SK-N-SH (cell line): Measurements from ENCODE around the gene OBI1. TPM values are rescaled to one million over a fixed set of nuclear protein-coding genes. Genes with fewer than 3 reads are reported as not detected.

Source experiments
- CTCF ChIA-PET: fragments of 300-600, 350-600 bp; formaldehyde crosslinking; extraction: SDS; loops from one replicate; lab custom pipeline; 2021; lab: Yijun Ruan, JAX
- POLR2A ChIA-PET: fragments of 350-600 bp; sonication (Branson Sonifier 250); formaldehyde crosslinking; extraction: SDS; loops from one replicate; lab custom pipeline; 2020; ENCODE audit warnings: antibody characterized with exemption, inconsistent platforms; lab: Yijun Ruan, JAX
- DNase-seq: peaks from one replicate; pipeline ENCODE4 v3.0.0; 2012
- H2AFZ ChIP-seq: fragments of 200-600 bp; sonication (generic); 2 replicates; pipeline ENCODE4 v1.8.1; 2016; ENCODE audit warnings: antibody characterized with exemption, mild to moderate bottlenecking, low read depth
- H3F3A ChIP-seq: fragments of 200-600 bp; sonication (generic); replicated peaks from 2 replicates; pipeline ENCODE3; 2016; ENCODE audit warnings: antibody characterized with exemption, mild to moderate bottlenecking; ENCODE audit not compliant: insufficient read depth
- H3K27ac ChIP-seq, 2 experiments: fragments of 200-500 bp in 1 of 2; fragments of 200-600 bp in 1 of 2; sonication (Bioruptor generic) in 1 of 2; sonication (generic), shearing (Covaris generic) in 1 of 2; 2 replicates each; pipeline versions ENCODE4 v1.5.1 to v1.6.1; 2014 to 2016; ENCODE audit warnings: low read depth in 2 of 2, inconsistent platforms in 1 of 2, low read length in 1 of 2, mild to moderate bottlenecking in 1 of 2, mixed read lengths in 1 of 2
- H3K27me3 ChIP-seq: fragments of 200-600 bp; sonication (generic), shearing (Covaris generic); 2 replicates; pipeline ENCODE4 v1.6.1; 2016; ENCODE audit warnings: mixed run types; ENCODE audit not compliant: insufficient read depth
- H3K36me3 ChIP-seq, 2 experiments: fragments of 200-500 bp in 1 of 2; fragments of 200-600 bp in 1 of 2; sonication (Bioruptor generic) in 1 of 2; sonication (generic) in 1 of 2; replicated peaks in 1 of 2; 2 replicates each; pipeline versions ENCODE3 to v1.5.1; 2014 to 2016; ENCODE audit warnings: low read length in 1 of 2, mild to moderate bottlenecking in 1 of 2; ENCODE audit not compliant: insufficient read depth in 2 of 2, control insufficient read depth in 1 of 2
- H3K4me1 ChIP-seq, 2 experiments: fragments of 200-500 bp in 1 of 2; fragments of 200-600 bp in 1 of 2; sonication (Bioruptor generic) in 1 of 2; sonication (generic), shearing (Covaris generic) in 1 of 2; 2 replicates each; pipeline versions ENCODE4 v1.5.1 to v1.6.1; 2014 to 2016; ENCODE audit warnings: low read depth in 1 of 2, low read length in 1 of 2, mixed run types in 1 of 2; ENCODE audit not compliant: insufficient read depth in 2 of 2, control insufficient read depth in 1 of 2
- H3K4me2 ChIP-seq: fragments of 200-600 bp; sonication (generic), shearing (Covaris generic); 2 replicates; pipeline ENCODE4 v1.6.1; 2017; ENCODE audit warnings: mixed run types
- H3K4me3 ChIP-seq, 2 experiments: fragments of 200-500 bp in 1 of 2; fragments of 200-600 bp in 1 of 2; sonication (Bioruptor generic) in 1 of 2; sonication (generic), shearing (Covaris generic) in 1 of 2; 2 replicates each; pipeline versions ENCODE4 v1.5.1 to v1.8.1; 2014 to 2016; ENCODE audit warnings: low read depth in 2 of 2, inconsistent platforms in 1 of 2, low read length in 1 of 2, mild to moderate bottlenecking in 1 of 2, mixed read lengths in 1 of 2, moderate library complexity in 1 of 2
- H3K79me2 ChIP-seq: fragments of 200-600 bp; sonication (generic); 2 replicates; pipeline ENCODE4 v1.8.1; 2017; ENCODE audit warnings: mild to moderate bottlenecking; ENCODE audit not compliant: insufficient read depth
- H3K9ac ChIP-seq: fragments of 200-600 bp; sonication (generic); 2 replicates; pipeline ENCODE4 v1.6.1; 2017; ENCODE audit warnings: mixed run types
- H3K9me2 ChIP-seq: fragments of 200-600 bp; sonication (generic); 2 replicates; pipeline ENCODE4 v1.6.1; 2017; ENCODE audit warnings: mixed run types
- H3K9me3 ChIP-seq: fragments of 200-600 bp; sonication (generic); 2 replicates; pipeline ENCODE4 v1.6.1; 2017; ENCODE audit warnings: mixed run types, mild to moderate bottlenecking, moderate library complexity
- H4K20me1 ChIP-seq: fragments of 200-600 bp; sonication (generic); 2 replicates; pipeline ENCODE4 v1.6.1; 2017; ENCODE audit warnings: mild to moderate bottlenecking, mixed run types; ENCODE audit not compliant: insufficient read depth
- ELF1 ChIP-seq: IDR thresholded peaks from 2 replicates; pipeline ENCODE4 v1.4.0; 2012
- EP300 ChIP-seq, 2 experiments: IDR thresholded peaks; 2 replicates each; pipeline versions ENCODE4 v1.4.0 to v1.6.1; 2012; ENCODE audit warnings: borderline replicate concordance in 1 of 2, low read depth in 1 of 2, low read length in 1 of 2
- EZH2phosphoT487 ChIP-seq: fragments of 200-600 bp; sonication (generic); IDR thresholded peaks from 2 replicates; pipeline ENCODE4 v1.6.1; 2017; ENCODE audit warnings: low read depth, mixed run types, mild to moderate bottlenecking, antibody characterized with exemption, moderate library complexity, borderline replicate concordance
- FOXJ3 ChIP-seq: sonication (generic); formaldehyde crosslinking; IDR thresholded peaks from 2 replicates; pipeline ENCODE4 v1.5.1; 2020; ENCODE audit warnings: mild to moderate bottlenecking, missing genetic modification reagents
- GATA2 ChIP-seq: sonication (generic); formaldehyde crosslinking; IDR thresholded peaks from 2 replicates; pipeline ENCODE4 v1.5.0; 2020; ENCODE audit warnings: mild to moderate bottlenecking, missing genetic modification reagents
- JUND ChIP-seq: IDR thresholded peaks from 2 replicates; pipeline ENCODE4 v1.4.0; 2012
- MEF2A ChIP-seq: IDR thresholded peaks from 2 replicates; pipeline ENCODE4 v1.4.0; 2012; ENCODE audit warnings: low read depth, borderline replicate concordance
- MXI1 ChIP-seq: IDR thresholded peaks from 2 replicates; pipeline ENCODE4 v1.6.1; 2012; ENCODE audit warnings: mild to moderate bottlenecking, low read depth, low read length, improper control_type of control experiment
- NFIC ChIP-seq: IDR thresholded peaks from 2 replicates; pipeline ENCODE4 v1.4.0; 2012; ENCODE audit warnings: borderline replicate concordance
- NRF1 ChIP-seq: IDR thresholded peaks from 2 replicates; pipeline ENCODE4 v1.6.1; 2012; ENCODE audit warnings: low read depth, mild to moderate bottlenecking, low read length
- RAD21 ChIP-seq: IDR thresholded peaks from 2 replicates; pipeline ENCODE4 v1.6.1; 2012; ENCODE audit warnings: mild to moderate bottlenecking, low read length
- RXRA ChIP-seq: IDR thresholded peaks from 2 replicates; pipeline ENCODE4 v1.4.0; 2012; ENCODE audit warnings: low read depth, mild to moderate bottlenecking, borderline replicate concordance
- SIN3A ChIP-seq: IDR thresholded peaks from 2 replicates; pipeline ENCODE4 v1.6.1; 2012; ENCODE audit warnings: low read depth, mild to moderate bottlenecking, low read length, moderate library complexity, borderline replicate concordance
- SMC3 ChIP-seq: IDR thresholded peaks from 2 replicates; pipeline ENCODE4 v1.6.1; 2012; ENCODE audit warnings: low read depth, low read length, improper control_type of control experiment
- TAF1 ChIP-seq: IDR thresholded peaks from 2 replicates; pipeline ENCODE4 v1.6.1; 2012; ENCODE audit warnings: low read depth, mild to moderate bottlenecking, low read length, moderate library complexity, borderline replicate concordance
- TCF12 ChIP-seq: IDR thresholded peaks from 2 replicates; pipeline ENCODE4 v1.4.0; 2012
- YY1 ChIP-seq: IDR thresholded peaks from 2 replicates; pipeline ENCODE4 v1.4.0; 2012; ENCODE audit warnings: low read depth, mild to moderate bottlenecking
- WGBS: methylation state at CpG from one replicate; pipeline ENCODE4 v1.1.6; 2017; ENCODE audit warnings: low lambda C conversion rate; 5-methylcytosine and 5-hydroxymethylcytosine counted together
- polyA plus RNA-seq, 3 experiments: library from polyadenylated mRNA; depleted of rRNA; stranded (reverse); fragments of >200 nt; gene quantifications; 2 replicates each; pipeline ENCODE4 v1.2.3, GENCODE V29; 2012
- TF ChIP-seq, protein P1 (sequence below): IDR thresholded peaks from 2 replicates; pipeline ENCODE4 v1.4.0; 2012; ENCODE audit warnings: low read depth, borderline replicate concordance
- TF ChIP-seq, protein P2 (sequence below): IDR thresholded peaks from 2 replicates; pipeline ENCODE4 v1.4.0; 2012; ENCODE audit warnings: low read depth
- TF ChIP-seq, protein P3 (sequence below): fragments of 150-350 bp; IDR thresholded peaks from 2 replicates; pipeline ENCODE4 v1.6.1; 2016; ENCODE audit warnings: mild to moderate bottlenecking, low read depth, low read length
- TF ChIP-seq, protein P4 (sequence below): IDR thresholded peaks from 2 replicates; pipeline ENCODE4 v1.6.1; 2012; ENCODE audit warnings: mild to moderate bottlenecking, low read depth, low read length, moderate library complexity

Gene OBI1
- polyA plus RNA-seq, 1 of the 3 experiments (the other 2 are of a cell fraction) = 1.8 TPM

DNA sequence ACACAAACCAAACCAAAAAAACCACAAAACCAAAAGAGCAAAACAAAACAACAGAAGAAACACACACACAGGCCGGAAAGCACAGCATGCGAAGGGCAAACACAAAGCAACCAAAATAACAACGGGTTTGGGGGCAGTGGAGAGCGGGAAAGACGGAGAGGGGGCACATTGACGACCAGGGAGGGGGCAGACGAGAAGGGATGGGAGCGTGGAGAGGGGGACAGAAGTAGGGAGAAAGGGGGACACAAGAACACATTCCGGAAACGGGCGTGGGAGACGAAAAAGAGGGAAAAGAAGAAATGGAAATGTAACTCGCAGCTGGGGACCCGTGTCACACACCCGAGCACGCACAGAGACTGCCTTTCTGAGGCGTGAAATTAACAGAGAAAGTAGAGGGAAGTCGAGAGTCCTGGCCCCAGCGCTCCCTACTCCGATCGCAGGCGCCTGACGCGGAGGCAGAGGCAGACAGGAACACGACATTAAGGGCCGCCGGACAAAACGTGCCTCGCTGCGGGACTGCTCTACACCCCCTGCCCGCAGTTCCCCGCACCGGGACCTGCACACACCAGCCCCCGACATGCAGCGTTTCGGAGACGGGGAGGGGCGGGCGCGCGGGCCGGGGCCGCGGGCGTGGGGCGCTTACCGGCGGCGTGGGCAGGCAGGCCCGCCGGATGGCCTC, 56.3 kb downstream of the OBI1 start (continued):
- TF ChIP-seq, protein P1, sequence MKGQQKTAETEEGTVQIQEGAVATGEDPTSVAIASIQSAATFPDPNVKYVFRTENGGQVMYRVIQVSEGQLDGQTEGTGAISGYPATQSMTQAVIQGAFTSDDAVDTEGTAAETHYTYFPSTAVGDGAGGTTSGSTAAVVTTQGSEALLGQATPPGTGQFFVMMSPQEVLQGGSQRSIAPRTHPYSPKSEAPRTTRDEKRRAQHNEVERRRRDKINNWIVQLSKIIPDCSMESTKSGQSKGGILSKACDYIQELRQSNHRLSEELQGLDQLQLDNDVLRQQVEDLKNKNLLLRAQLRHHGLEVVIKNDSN = no peak
- TF ChIP-seq RXRA = no peak
- TF ChIP-seq, all 33 proteins: peak for 0

DNA sequence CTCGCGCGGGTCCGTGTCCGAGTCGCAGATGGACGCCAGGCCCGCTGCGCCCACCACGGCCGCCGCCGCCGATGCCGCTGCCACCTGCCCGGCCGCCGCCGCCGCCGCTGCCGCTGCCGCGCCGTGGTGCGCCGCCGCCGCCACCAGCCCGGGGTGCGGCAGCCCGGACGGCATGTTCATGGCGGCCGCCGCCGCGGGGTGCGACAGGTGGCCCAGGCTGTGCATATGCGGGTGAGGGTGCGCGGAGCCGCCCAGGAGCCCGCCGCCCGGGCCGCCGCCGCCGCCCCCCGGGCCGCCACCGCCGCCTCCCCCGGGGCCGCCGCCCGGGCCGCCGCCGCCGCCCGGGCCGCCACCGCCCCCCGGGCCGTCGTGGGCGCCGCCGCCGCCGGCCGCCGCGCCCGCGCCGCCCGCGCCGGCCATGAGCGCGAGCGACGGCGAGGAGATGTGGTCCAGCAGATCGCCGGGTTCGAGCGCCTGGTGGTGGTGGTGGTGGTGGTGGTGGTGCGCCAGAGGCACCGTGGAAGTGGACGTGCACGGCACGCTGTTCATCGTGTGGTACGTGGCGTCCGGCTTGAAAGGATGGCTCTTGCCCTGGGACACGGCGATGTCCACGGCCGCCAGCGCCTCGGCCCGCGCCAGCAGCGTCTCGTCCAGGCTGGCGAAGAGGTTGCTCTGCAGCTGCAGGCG, 56.9 kb downstream of the OBI1 start:
- WGBS = 42% methylated on average over 35 of the region's 112 CpGs
- ChIA-PET POLR2A (no interaction called here), CTCF (no interaction called here)

More for the DNA sequence above, 56.9 kb downstream of the OBI1 start:
- Histone ChIP-seq H3K4me1 (peaks cover 0 to 11% of the 10 kb centered on the region in 2 experiments; a peak in 1 of 4 replicates), H3K27ac (no peak overlapping the region), H3K79me2 (no peaks in the 10 kb centered on the region), H3K9ac (no peak overlapping the region), H3K4me3 (no peak overlapping the region; a peak in 1 of 4 replicates), H3K27me3 (peaks cover 93% of the 10 kb centered on the region), H4K20me1 (no peaks in the 10 kb centered on the region), H3K36me3 (no peaks in the 10 kb centered on the region), H3K4me2 (no peak overlapping the region), H3F3A (peaks cover 4% of the 10 kb centered on the region), H3K9me3 (no peaks in the 10 kb centered on the region), H2AFZ (no peak overlapping the region), H3K9me2 (no peaks in the 10 kb centered on the region)
- TF ChIP-seq NFIC = no peak
- TF ChIP-seq TCF12 = no peak
- no peak; the same call in 1 of the 2 replicates for TF ChIP-seq EZH2phosphoT487
- no peak for TF ChIP-seq SIN3A
- no peak for TF ChIP-seq TAF1
- TF ChIP-seq NRF1 = no peak
- no peak for TF ChIP-seq FOXJ3
- no peak for TF ChIP-seq SMC3
- TF ChIP-seq YY1 = no peak
- TF ChIP-seq MEF2A = no peak
- TF ChIP-seq, protein P2, sequence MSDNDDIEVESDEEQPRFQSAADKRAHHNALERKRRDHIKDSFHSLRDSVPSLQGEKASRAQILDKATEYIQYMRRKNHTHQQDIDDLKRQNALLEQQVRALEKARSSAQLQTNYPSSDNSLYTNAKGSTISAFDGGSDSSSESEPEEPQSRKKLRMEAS = no peak
- no peak for TF ChIP-seq MXI1
- TF ChIP-seq, protein P3, sequence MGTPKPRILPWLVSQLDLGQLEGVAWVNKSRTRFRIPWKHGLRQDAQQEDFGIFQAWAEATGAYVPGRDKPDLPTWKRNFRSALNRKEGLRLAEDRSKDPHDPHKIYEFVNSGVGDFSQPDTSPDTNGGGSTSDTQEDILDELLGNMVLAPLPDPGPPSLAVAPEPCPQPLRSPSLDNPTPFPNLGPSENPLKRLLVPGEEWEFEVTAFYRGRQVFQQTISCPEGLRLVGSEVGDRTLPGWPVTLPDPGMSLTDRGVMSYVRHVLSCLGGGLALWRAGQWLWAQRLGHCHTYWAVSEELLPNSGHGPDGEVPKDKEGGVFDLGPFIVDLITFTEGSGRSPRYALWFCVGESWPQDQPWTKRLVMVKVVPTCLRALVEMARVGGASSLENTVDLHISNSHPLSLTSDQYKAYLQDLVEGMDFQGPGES = no peak
- TF ChIP-seq RAD21 = no peak
- no peak for TF ChIP-seq RXRA
- TF ChIP-seq, protein P4, sequence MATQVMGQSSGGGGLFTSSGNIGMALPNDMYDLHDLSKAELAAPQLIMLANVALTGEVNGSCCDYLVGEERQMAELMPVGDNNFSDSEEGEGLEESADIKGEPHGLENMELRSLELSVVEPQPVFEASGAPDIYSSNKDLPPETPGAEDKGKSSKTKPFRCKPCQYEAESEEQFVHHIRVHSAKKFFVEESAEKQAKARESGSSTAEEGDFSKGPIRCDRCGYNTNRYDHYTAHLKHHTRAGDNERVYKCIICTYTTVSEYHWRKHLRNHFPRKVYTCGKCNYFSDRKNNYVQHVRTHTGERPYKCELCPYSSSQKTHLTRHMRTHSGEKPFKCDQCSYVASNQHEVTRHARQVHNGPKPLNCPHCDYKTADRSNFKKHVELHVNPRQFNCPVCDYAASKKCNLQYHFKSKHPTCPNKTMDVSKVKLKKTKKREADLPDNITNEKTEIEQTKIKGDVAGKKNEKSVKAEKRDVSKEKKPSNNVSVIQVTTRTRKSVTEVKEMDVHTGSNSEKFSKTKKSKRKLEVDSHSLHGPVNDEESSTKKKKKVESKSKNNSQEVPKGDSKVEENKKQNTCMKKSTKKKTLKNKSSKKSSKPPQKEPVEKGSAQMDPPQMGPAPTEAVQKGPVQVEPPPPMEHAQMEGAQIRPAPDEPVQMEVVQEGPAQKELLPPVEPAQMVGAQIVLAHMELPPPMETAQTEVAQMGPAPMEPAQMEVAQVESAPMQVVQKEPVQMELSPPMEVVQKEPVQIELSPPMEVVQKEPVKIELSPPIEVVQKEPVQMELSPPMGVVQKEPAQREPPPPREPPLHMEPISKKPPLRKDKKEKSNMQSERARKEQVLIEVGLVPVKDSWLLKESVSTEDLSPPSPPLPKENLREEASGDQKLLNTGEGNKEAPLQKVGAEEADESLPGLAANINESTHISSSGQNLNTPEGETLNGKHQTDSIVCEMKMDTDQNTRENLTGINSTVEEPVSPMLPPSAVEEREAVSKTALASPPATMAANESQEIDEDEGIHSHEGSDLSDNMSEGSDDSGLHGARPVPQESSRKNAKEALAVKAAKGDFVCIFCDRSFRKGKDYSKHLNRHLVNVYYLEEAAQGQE = no peak
- TF ChIP-seq ELF1 = no peak
- TF ChIP-seq JUND = no peak
- no peak for TF ChIP-seq GATA2 (CRISPR knock-in tag)
- TF ChIP-seq EP300 (IDR thresholded peaks at IDR 0.05; ENCODE audit: borderline replicate concordance in 1 of 2, low read depth in 1 of 2, low read length in 1 of 2) = no peak
- DNase-seq = peak; percentile 54
